Measurements from ENCODE around the gene PNMA1.

- TF ChIP-seq CTCF (IDR thresholded peaks at IDR 0.05) (no peak), POLR2A (IDR thresholded peaks at IDR 0.05) (no peak)
These were observed 33.4 kb upstream of the PNMA1 start for GRCh38 chr14:73747379-73748211.

All from heart left ventricle (tissue), 13 donors.